Measurements from ENCODE around the gene ZNF91. TPM values are rescaled to one million over a fixed set of nuclear protein-coding genes. Genes with fewer than 3 reads are reported as not detected.
"Not testable (repeated sequence)": the region's sequence is repeated elsewhere in the genome, so short reads cannot be mapped to it uniquely, and the experiment has no call there.

ZNF91 gene
- total and polyA plus RNA-seq, 8 donors: 6.4 to 139 (median 110) TPM

GRCh38 chr19:23309926-23310325, 85.3 kb downstream of the ZNF91 start:
- Histone ChIP-seq H3K4me3 (no peak overlapping the region), H3K36me3 (peaks cover 0 to 9% (median 0%) of the 10 kb centered on the region in 4 donors), H3K27me3 (no peaks in the 10 kb centered on the region), H3K27ac (no peak overlapping the region), H3K4me1 (no peaks in the 10 kb centered on the region), H3K9me3 (peaks cover 0 to 11% (median 4%) of the 10 kb centered on the region in 4 donors)
- intact Hi-C loops (cut with DNase I; ENCODE audit: low total_unique reads): no loop called here
- TF ChIP-seq POLR2A (IDR thresholded peaks at IDR 0.05): no peak
- no peak for TF ChIP-seq CTCF (IDR thresholded peaks at IDR 0.05)
- no peak for TF ChIP-seq POLR2AphosphoS5 (IDR thresholded peaks at IDR 0.05)
- TF ChIP-seq EP300 (IDR thresholded peaks at IDR 0.05): no peak
- WGBS, 5 donors: 80 to 100% (median 90%) methylated on average over 1 of the region's 1 CpG
- no peak for DNase-seq

GRCh38 chr19:23305555-23305954, 89.7 kb downstream of the ZNF91 start:
- peaks cover 0 to 9% (median 0%) of the 10 kb centered on the region in 4 donors for H3K36me3 ChIP-seq
- intact Hi-C loops (cut with DNase I; ENCODE audit: low total_unique reads): no loop called here
- no peak overlapping the region for H3K4me3 ChIP-seq
- no peaks in the 10 kb centered on the region for H3K27me3 ChIP-seq
- DNase-seq: peak in 1 of 2 donors; percentile 12
- H3K9me3 ChIP-seq: peaks cover 0 to 34% (median 23%) of the 10 kb centered on the region in 4 donors
- H3K27ac ChIP-seq: no peak overlapping the region
- 48 to 77% (median 59%) methylated on average over 1 of the region's 1 CpG for WGBS, 5 donors
- H3K4me1 ChIP-seq: no peaks in the 10 kb centered on the region
- TF ChIP-seq EP300 (IDR thresholded peaks at IDR 0.05) (no peak), POLR2A (IDR thresholded peaks at IDR 0.05) (no peak), POLR2AphosphoS5 (IDR thresholded peaks at IDR 0.05) (no peak), CTCF (IDR thresholded peaks at IDR 0.05) (no peak)

GRCh38 chr19:23304238-23304637, 91.0 kb downstream of the ZNF91 start:
- Histone ChIP-seq H3K27ac (no peak overlapping the region), H3K4me3 (no peak overlapping the region), H3K27me3 (no peaks in the 10 kb centered on the region), H3K9me3 (peaks cover 0 to 44% (median 28%) of the 10 kb centered on the region in 4 donors), H3K4me1 (no peaks in the 10 kb centered on the region), H3K36me3 (peaks cover 0 to 9% (median 0%) of the 10 kb centered on the region in 4 donors)
- intact Hi-C loops (cut with DNase I; ENCODE audit: low total_unique reads): no loop called here
- WGBS, 5 donors: 71 to 80% (median 80%) methylated on average over 3 of the region's 3 CpGs
- TF ChIP-seq EP300 (IDR thresholded peaks at IDR 0.05) (no peak), POLR2AphosphoS5 (IDR thresholded peaks at IDR 0.05) (no peak), CTCF (IDR thresholded peaks at IDR 0.05) (no peak), POLR2A (IDR thresholded peaks at IDR 0.05) (no peak)
- DNase-seq: no peak

GRCh38 chr19:23294141-23294540, 101.1 kb downstream of the ZNF91 start:
- intact Hi-C loops (cut with DNase I; ENCODE audit: low total_unique reads): no loop called here
- H3K4me3 ChIP-seq: no peak overlapping the region
- 69 to 81% (median 79%) methylated on average over 4 of the region's 4 CpGs for WGBS, 5 donors

GRCh38 chr19:23289966-23290365, 105.3 kb downstream of the ZNF91 start:
- DNase-seq; H3K4me3 ChIP-seq; intact Hi-C loops (cut with DNase I; ENCODE audit: low total_unique reads); H3K27ac ChIP-seq; H3K27me3 ChIP-seq; H3K36me3 ChIP-seq; H3K4me1 ChIP-seq: not testable (repeated sequence)
- WGBS, 5 donors: 93 to 98% (median 96%) methylated on average over 4 to 26 of the region's 26 CpGs
- H3K9me3 ChIP-seq: peaks cover 0 to 12% (median 6%) of the 10 kb centered on the region in 4 donors

More at GRCh38 chr19:23294141-23294540, 101.1 kb downstream of the ZNF91 start:
- Histone ChIP-seq H3K36me3 (no peaks in the 10 kb centered on the region), H3K9me3 (peaks cover 0 to 18% (median 7%) of the 10 kb centered on the region in 4 donors), H3K27ac (no peak overlapping the region), H3K27me3 (no peaks in the 10 kb centered on the region), H3K4me1 (no peaks in the 10 kb centered on the region)
- no peak for TF ChIP-seq EP300 (IDR thresholded peaks at IDR 0.05)
- no peak for TF ChIP-seq POLR2A (IDR thresholded peaks at IDR 0.05)
- no peak for TF ChIP-seq CTCF (IDR thresholded peaks at IDR 0.05)
- no peak for TF ChIP-seq POLR2AphosphoS5 (IDR thresholded peaks at IDR 0.05)
- no peak for DNase-seq
